D721Med (cell line): ENCODE measurements around the gene VEPH1.

ENCODE experiments used
- DNase-seq: peaks from one replicate; pipeline ENCODE4 v3.0.0; 2011; ENCODE audit warnings: low spot score; ENCODE audit not compliant: insufficient read length
- FAIRE-seq: peaks from 2 replicates; lab custom pipeline; 2011; peaks lifted over from hg19 to GRCh38; lab: Jason Lieb, UNC
- TF ChIP-seq, protein P1 (sequence below): IDR thresholded peaks from 2 replicates; pipeline ENCODE4 v1.5.1; 2012; ENCODE audit warnings: mild to moderate bottlenecking, control low read depth; ENCODE audit not compliant: insufficient read depth; ENCODE audit errors: missing control alignments

Gene VEPH1

DNA sequence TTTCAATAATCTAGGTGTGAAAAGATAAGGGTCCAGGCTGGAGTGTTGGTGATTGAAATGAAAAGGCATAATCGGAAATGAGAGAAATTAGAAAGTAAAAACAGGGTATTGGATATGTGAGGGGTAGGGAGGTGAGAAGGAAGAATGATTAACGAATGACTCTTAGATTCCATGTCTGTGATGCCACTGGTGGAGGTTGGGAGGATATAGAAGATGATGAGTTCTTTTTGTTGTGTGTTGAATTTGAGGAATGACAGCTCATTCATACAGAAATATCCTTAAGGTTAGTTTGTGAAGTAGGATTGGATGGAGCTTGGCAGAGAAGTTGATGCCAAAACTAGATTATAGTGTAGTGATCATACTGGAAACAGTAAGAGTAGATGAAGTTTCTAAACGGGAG, 271.1 kb downstream of the VEPH1 start:
- TF ChIP-seq, protein P1, sequence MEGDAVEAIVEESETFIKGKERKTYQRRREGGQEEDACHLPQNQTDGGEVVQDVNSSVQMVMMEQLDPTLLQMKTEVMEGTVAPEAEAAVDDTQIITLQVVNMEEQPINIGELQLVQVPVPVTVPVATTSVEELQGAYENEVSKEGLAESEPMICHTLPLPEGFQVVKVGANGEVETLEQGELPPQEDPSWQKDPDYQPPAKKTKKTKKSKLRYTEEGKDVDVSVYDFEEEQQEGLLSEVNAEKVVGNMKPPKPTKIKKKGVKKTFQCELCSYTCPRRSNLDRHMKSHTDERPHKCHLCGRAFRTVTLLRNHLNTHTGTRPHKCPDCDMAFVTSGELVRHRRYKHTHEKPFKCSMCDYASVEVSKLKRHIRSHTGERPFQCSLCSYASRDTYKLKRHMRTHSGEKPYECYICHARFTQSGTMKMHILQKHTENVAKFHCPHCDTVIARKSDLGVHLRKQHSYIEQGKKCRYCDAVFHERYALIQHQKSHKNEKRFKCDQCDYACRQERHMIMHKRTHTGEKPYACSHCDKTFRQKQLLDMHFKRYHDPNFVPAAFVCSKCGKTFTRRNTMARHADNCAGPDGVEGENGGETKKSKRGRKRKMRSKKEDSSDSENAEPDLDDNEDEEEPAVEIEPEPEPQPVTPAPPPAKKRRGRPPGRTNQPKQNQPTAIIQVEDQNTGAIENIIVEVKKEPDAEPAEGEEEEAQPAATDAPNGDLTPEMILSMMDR, result no peak
- FAIRE-seq (no peak), DNase-seq (no peak)

DNA sequence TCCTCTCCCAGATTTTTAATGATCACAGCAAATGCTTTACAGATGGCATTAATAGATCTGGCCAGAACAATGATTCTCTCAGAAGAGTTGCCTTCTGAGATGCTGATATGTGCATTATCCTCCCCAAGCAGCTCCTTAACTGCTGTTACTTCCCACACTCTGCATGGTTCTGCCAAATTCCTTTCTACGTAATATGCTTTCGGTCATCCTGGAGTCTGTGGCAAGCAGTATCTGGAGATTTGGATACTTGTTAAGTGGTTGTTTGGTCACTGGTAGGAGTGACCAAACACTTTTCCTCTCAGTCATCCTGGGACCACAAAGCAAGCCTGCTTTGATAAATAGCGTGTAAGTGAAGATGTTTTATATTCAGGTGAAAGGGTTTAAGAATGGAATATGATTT, 272.1 kb downstream of the VEPH1 start:
- TF ChIP-seq, protein P1, result no peak
- DNase-seq (no peak), FAIRE-seq (no peak)

DNA sequence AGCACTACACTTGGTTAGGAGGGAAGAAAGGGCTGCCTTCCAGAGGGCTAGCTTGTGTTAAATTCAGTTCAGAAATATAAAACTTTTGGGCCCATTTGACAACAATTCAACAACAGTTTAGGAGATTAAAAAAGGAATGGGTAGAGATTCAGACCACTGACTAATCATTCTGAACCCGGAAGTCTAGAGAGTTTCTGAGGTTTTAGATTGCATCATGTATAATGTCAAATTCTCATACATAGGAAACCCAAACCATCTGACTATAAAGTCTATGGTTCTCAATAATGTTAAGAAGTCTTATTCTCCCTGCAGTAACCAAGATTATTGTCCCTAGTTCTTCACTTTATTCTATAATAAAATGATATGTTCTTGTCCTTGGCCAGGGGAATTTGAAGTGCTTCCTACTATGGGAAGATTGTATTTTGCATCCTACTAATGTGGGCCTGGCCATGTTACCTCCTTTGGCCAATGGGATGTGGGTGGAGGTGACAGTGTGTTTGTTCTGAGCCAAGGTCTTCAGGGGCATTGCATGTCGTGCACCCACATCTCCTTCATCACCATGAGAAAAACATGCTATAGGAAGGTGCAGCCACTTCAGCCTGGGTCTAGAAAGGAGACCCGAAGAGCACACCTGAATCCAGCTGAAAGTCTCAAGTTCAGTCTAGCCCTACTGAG, 276.9 kb downstream of the VEPH1 start:
- FAIRE-seq, result no peak
- no peak for DNase-seq
- TF ChIP-seq, protein P1, result no peak

DNA sequence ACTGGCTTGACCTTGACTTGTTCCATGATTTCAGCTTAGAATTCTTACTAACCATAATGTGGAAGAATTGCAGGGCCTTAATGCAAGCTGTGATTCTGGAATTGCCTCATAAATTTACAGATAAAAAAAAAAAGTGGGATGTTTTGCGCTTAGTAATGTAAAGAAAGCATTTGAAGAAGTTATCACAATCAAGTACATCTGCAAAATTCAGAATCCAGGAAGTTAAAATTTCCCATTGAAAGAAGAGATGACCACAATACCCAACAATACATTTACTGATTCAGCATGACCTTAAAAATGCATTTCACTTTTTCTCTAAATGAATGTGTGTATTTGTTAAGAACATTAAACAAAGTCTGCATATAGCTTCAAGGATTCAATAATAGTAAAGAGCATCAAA, 278.2 kb downstream of the VEPH1 start:
- no peak for DNase-seq
- FAIRE-seq, result no peak
- TF ChIP-seq, protein P1, result no peak

DNA sequence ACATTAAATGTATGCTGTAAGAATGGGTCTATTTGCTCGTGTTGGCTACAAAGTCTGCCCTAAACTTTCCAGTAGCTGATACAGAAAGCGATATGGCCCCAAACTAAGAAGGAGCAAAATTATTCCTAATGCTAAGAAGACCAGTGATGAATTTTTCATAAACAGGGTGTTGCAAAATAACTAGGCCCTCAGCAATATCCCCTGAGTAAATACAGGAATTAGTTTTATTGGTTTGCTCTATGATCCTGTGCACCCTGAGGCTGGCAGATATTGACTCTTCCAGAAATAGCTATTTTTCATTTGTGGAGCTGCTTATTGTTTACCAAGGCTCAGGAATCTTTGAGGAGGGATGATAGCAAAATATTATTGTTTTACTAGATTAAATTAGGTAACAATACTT, 282.3 kb downstream of the VEPH1 start:
- TF ChIP-seq, protein P1, result no peak
- DNase-seq (no peak), FAIRE-seq (no peak)

DNA sequence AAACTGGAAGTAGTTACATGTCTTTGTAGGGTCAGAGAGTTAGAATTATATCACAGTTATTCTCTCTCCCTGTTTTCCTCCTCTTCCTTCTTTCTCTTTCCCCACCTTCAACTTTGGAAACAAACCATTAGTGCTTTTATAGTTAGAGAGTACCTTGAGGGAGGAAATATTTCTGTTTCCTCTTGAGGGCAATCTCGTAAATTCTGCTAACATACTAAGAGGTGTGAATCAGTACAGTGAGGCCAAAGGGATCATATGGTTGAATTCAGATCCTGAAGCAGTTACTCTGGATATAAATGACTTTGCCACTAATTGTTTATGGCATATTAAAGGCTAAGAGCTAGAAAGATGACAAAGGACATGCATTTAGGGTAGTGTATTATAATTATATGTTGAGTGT, 283.0 kb downstream of the VEPH1 start:
- TF ChIP-seq, protein P1, result no peak
- no peak for DNase-seq
- FAIRE-seq, result no peak

DNA sequence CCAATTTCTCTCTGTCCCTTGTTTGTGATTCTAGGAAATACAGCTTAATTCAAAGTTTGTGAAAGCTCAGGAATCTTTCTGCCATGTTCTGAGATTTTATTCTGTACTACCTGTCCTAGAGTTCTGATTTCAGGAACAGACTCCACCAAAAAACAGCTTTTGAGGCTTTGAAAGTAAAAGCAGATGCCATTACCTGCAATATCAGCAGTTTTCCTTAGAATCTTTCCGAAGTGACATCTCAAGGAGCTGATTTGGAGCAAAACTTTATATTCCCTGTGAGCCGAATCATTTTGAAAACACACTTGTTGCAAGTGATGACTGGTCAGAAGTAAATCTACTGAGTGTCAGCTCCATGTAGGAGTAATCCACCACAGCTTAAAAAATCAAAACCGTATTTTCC, 284.0 kb downstream of the VEPH1 start:
- FAIRE-seq, result no peak
- TF ChIP-seq, protein P1, result no peak
- no peak for DNase-seq
